ENCODE measurements around the gene LBX2.
"Not testable (repeated sequence)": the region's sequence is repeated elsewhere in the genome, so short reads cannot be mapped to it uniquely, and the experiment has no call there.

The LBX2 gene

DNA sequence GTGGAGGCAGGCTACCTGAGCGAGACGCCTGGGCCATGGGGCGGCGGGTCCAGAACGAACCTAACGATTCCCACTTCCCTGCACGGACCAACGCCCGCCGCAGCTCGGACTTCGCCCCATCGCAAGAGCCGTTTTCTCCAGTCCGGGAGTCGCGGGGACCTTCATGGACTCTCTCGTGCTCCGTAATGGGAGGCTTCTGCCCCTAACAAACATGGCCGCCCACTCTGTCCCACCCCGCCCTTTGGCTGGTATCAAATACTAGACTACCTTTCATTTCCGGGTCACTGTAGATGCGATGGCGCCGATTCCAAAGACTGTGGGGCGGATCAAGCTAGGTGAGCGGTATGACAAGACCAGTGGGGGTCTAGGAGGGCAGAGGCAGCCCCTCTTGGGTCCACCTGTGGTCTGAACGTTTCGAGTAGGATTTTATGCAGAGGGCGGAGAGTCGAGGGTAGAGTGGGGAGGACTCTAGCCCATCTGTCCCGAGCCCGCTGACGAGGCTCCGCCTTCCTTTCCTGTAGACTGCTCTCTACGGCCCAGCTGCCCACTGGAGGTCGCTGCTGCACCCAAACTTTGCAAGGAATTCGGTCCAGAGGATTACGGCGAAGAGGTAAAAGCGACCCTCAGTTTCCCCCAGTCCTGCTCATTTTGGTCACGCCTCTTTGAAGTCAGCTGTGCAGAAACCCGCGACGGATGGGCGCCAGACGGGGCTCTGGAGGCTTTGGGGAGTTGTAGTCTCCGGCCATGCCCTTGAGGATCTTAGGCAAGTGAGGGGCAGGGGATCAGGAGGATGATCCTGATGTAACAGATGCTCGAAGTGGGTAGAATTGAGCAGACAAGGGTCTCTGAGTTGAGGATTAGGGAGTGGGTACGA lies 16.4 kb downstream of the LBX2 start, which contains the start of the genes CCDC142 and TTC31:
Gene CCDC142 (minus strand): TSS at position 198 of the 874 bp plus-strand sequence. CDS start 161 bp downstream, at position 37.
Gene TTC31 (plus strand): TSS at position 281 of the 874 bp plus-strand sequence. CDS start 15 bp downstream, at position 296.
- DNase-seq (ENCODE audit: low spot score) = peak; percentile 97

DNA sequence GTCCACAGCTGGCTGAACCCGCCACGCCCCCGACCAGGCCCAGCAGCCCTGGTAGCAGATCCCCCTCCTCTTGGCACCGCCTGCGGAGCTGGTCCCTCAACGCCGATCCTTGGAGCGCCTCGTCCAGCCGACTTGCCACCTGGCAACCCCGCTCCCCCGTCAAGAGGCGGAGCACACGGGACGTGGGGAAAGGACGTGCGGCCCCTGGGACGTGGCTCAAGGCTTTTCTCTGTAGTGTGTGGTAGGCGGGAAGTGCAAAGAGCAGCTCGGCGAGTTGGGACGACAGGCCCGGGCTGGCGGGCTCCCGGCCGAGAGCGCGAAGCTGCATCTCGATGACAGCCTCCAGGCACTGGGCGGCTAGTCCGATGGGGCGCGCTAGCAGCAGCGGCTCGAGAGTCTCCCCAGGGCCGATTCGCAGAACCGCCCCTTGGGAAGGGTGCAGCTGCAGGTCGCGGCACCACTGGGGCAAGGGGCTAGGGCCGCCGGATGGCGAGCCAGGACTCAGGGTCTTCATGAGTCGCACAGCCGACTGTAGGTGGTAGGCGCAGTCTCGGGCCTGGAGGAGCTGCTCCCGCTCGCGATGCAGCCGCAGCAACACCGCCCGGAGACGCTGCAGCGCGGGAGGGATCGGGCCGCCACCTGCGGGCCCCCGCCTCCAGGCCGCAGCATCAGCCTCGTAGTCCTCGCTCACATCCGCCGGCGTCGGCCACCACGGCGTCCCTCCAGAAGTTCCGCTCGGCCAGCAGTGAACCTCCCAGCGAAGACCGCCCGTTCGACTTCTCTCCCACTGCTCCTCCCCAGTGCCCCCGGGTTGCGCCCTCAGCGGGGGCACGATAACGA lies 17.2 kb downstream of the LBX2 start:
- no peak for DNase-seq (ENCODE audit: low spot score)

DNA sequence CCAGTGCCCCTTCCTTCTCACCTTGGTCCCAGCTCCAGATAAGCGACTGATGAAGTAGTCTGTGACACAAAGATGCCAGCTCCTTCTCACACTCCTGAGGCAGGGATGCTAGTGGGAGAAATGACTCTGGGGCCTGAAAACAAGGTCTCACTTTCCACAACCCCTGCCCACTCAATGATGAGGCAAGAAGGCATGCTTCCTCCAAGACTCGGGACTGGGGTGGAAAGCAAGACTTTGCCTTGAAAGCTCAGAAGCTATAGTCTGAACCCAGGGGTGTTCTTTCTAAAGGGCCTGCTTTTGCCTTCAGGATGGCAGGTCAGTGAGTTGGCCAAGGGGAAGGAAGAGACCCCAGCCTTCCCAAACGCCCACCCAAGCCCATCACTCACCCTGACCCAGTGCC lies 18.0 kb downstream of the LBX2 start:
- DNase-seq (ENCODE audit: low spot score) = no peak

DNA sequence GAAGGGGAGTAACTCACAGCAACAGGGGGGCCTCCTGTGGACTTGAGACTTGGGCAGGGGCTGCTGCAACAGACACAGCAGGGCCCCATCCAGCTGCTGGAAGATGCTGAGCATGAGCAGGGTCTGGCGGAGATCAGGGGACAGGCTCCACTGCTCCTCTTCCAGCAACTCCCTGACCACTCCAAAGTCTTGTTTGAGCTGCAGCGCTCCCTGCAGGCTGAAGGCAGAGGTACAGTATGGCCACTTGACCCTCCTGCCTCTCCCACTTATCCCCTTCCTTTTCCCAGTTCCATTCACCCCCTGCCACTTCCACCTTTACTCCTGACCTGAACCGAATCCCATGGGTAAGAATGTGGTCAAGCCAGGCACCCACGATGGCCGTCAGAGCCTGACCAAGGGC lies 24.5 kb downstream of the LBX2 start:
- no peak for DNase-seq (ENCODE audit: low spot score)

DNA sequence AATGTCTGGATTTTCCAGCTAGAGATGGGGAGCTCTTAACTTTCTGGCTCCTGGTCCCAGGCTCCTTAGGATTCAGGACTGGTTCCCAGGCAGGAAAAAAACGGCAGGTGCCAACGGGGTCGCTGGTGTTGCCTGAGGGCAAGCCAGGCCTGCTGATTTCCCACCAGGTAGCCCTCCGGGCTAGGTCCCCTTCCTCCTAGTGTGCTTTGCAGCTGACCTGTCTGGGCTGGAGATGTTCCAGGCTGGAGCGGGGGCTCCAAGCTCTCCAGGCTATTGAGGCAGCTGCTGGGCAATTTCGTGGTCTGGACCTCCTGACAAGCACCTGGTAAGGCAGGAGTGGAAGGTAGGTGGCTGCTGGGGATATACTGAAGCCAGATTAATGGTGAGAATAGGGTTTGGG lies 24.9 kb downstream of the LBX2 start:
- DNase-seq (ENCODE audit: low spot score) = no peak

DNA sequence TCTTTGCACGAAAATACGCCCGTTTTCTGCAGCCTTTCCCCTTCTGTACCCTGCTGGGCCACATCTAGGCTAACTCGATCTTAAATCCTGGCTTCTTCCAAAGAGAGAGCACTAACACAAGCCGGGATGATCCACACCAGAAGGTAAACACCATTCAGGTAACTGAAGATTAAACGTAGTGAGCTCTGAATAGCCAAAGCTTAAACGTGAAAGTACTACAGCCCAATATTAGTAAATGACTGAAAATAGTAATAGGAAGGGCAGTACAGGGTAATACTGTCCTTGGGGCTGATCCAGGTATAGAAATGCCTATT lies 26.5 kb downstream of the LBX2 start:
- no peak for DNase-seq (ENCODE audit: low spot score)

DNA sequence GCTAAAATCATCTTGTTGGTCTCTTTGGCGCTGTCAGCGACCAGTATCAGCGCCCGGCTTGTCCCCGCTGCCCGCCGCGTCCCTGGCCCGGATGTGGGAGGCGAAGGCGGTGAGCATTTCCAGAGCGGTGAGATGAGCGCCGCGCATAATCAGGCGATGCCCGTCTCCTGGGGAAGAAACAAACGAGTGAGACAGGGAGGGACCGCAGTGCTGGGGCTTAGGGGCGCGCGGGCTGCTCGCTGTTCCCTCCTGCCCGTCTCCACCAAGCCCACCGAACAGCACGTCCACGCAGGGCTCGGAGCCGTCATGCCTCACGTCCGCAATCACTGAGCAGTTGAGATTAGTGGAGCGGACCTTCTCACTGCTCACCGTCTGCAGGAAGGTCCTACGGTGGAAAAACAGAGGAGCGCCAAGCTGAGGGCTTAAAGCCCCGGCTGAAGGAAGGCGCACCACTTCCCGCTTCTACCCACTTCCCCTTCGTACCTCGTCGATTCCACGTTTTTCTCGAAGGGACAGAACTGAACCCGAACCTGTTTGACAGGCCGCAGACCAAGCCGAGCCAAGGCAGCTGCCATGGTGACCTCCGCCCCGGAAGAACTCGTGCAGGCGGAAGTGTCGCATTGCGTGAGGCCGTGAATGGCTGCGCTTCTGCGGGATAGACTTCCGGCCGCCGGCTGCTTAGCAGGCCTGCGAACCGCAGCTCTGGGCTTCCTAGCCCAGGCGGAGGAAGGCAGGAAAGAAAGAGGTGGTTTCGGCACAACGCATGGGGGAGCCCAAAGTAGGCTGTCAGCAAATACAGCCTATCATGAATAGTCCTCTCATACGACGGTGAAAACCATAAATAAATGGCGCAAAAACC lies 27.1 kb downstream of the LBX2 start, which contains the start of gene MRPL53:
Gene MRPL53 (minus strand): TSS at position 595 of the 859 bp plus-strand sequence. CDS start 20 bp downstream, at position 575.
- peak; percentile 95 for DNase-seq (ENCODE audit: low spot score)

DNA sequence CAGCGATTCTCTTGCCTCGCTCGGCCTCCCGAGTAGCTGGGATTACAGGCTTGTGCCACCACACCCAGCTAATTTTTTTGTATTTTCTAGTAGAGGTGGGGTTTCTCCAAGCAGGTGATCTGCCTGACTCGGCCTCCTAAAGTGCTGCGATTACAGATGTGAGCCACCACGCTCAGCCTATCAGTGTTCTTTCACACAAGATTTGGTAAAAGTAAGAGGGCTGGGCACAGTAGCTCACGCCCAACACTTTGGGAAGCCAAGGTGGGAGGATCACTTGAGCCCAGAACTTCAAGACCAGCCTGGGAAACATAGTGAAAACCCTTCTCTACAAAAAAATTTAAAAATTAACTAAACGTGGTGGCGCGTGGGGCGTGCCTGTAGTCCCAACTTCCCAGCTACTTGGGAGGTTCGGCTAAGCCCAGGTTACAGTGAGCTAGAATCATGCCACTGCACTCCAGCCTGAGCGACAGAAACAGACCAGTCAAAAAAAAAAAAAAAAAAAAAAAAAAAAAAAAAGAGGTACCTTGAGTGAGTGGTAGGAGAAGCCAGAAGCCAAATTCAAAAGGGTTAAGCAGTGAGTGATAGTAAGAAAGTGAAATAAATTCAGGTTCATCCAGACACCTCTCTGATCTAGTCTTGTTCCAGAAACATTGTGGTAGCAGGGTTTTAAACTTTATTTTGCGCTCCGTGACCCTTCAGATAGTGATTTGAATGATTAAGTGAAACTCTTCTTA lies 27.9 kb downstream of the LBX2 start:
- no peak for DNase-seq (ENCODE audit: low spot score)

DNA sequence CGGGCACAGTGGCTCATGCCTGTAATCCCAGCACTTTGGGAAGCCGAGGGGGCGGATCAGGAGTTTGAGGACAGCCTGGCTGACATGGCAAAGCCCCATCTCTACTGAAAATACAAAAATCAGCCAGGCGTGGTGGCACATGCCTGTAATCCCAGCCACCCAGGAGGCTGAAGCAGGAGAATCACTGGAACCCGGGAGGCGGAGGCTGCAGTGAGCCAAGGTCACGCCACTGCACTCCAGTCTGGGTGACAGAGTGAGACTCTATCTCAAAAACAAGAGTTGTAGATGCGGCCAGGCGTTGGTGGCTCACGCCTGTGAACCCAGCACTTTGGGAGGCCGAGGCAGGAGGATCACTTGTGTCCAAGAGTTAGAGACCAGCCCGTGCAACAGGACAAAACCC lies 28.7 kb downstream of the LBX2 start:
- DNase-seq (ENCODE audit: low spot score) = not testable (repeated sequence)

DNA sequence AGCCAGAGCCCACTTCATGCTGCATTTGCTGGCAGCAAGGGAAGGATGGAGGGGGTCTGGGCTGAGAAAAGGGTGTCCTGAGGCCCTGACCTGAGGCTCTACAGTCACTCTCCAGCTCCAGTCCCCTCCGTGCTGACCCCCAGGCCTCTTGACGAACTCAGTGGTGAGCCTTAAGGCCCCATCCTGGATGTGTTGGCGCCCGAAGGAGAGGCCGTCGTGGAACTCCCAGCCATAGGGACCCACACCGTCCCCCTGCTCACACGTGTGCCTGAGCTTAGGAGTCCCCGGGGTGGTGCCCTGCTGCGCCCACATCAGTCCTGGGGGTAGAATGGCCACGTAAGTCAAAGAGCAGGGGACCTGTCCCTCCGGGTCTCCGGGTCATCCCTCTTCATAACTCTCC lies 35.0 kb downstream of the LBX2 start:
- no peak for DNase-seq (ENCODE audit: low spot score)

DNA sequence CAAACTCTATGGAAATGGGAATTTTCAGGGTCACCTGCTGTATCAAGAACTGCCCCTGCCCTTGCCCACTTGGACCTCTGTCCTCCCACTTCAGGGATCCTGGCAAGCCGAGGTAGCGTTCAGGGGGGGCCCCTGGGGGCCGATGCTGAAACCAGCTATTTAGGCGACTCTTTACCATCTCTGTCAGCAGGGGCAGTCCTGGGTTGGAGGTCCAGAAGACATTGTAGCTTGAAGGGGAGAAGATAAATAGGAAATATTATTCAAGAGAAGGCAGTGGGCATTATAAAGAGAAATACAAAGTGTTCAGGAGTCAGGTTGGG lies 36.7 kb downstream of the LBX2 start:
- DNase-seq (ENCODE audit: low spot score) = no peak

DNA sequence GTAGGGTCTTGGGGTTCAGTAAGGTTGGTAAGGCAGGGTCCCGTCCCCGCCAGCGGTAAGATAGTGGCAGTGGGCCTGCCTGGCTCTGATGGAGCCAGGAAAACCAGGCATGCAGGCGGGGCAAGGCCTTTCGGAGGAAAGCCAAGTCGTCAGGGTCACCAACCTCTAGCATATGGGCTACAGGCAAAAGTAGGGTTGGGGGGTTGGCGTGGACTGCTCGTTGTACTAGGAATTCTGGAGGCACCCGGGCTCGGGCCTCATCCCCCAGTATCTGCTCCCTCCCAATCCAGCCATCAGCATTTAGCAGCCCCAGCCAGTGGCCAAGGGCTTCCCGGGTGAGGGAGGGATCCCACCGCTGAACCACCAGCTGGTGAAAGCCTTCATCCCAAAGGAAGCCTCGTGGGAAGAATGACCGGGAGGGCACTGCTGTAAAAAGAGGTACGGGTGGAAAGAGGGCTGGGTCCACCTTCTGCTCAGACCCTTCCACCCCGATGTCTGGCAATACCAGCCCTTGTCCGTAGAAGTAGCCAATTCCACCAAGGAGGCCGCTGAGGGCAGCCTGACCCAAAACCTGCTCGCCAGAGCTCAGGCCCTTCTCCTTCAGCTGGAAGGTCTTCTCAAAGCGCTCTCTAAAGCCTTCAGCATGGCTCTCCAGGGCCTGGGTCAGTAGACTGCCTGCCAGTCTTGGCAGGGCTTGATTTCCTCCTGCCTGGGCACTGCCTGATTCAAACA lies 37.2 kb downstream of the LBX2 start:
- DNase-seq (ENCODE audit: low spot score) = no peak

DNA sequence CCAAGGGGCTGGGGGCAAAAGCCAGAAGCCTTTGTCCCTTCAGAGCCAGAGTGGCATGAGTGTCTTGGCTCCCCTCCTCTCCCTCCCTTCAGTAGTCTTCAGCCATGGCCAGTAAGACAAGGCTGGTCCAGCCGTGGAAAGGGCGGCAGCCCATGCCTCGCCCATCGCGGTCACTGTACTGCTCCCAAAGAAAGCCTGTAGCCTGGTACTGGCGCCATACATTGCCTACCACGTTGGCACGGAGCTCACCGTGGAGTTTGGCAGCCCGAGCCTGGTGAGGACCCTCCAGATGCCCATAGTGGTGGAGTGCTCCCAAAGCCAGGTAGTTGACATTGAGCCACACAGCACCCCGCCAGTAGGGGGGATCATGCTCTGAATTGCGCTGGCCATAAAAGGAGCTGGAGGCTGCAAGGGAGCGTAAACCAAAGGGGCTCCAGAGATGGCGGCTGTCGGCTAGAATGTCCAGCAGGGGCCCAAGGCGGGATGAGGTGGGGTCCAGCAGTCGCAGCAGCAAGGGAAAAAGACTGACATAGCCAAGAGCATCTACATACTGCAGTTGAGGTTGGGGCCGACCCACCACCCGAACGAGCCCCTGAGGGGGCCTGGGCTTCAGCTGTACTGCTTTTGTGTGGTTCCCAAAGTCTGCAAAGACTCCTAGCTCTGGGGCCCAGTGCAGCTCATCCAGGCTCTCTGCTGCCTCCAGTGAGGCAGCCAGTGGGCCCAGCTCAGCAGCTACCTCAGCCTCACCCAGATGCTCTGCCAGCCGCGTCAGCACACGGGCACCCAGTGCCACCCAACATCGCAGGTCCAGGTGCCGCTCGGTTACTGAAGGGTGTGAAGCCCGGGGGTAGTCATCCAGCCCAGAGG lies 38.0 kb downstream of the LBX2 start:
- DNase-seq (ENCODE audit: low spot score) = no peak

DNA sequence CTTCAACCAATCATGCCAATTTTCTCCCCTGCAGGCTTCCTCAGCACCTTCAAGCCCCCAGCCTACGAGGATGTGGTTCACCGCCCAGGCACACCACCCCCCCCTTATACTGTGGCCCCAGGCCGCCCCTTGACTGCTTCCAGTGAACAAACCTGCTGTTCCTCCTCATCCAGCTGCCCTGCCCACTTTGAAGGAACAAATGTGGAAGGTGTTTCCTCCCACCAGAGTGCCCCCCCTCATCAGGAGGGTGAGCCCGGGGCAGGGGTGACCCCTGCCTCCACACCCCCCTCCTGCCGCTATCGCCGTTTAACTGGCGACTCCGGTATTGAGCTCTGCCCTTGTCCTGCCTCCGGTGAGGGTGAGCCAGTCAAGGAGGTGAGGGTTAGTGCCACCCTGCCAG lies 39.2 kb downstream of the LBX2 start:
- DNase-seq (ENCODE audit: low spot score) = not testable (repeated sequence)

DNA sequence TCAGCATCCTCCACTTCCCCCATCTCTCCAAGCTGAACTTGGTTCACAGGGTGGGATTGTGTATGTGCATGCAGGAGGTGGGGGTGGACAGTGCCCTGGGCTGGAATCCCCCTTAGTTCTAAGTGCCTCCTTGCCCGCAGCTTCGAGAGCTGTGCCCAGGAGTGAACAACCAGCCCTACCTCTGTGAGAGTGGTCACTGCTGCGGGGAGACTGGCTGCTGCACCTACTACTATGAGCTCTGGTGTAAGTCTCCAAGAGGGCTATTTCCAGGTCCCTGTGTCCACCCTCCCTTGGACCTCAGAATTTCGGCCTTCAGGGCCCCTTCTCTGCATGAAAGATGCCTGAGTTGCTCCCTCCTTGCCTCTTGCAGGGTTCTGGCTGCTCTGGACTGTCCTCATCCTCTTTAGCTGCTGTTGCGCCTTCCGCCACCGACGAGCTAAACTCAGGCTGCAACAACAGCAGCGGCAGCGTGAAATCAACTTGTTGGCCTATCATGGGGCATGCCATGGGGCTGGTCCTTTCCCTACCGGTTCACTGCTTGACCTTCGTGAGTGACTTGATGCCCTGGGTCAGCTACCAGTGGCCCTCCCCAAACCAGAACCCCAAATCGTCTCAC lies 39.8 kb downstream of the LBX2 start:
- DNase-seq (ENCODE audit: low spot score) = not testable (repeated sequence)

DNA sequence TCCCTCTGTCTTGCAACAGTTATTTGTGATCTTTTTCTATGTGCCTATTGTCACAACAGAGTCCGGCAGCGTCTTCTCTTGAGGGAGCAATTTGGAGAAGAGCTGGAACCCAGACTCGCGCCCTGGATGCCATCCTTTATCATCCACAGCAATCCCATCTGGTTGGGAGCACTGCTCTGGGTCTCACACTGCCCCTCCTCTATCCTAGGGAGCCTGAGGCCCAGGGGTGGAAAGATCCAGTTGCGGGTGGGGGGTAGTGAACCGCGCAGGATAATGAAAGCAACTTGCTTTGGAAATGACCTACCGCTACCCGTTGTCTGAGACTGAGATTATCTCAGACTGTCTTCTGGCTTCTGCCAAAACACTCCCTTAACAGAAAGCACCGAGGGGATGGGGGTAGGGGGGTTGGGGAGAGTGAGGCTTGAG lies 40.5 kb downstream of the LBX2 start:
- DNase-seq (ENCODE audit: low spot score) = no peak

DNA sequence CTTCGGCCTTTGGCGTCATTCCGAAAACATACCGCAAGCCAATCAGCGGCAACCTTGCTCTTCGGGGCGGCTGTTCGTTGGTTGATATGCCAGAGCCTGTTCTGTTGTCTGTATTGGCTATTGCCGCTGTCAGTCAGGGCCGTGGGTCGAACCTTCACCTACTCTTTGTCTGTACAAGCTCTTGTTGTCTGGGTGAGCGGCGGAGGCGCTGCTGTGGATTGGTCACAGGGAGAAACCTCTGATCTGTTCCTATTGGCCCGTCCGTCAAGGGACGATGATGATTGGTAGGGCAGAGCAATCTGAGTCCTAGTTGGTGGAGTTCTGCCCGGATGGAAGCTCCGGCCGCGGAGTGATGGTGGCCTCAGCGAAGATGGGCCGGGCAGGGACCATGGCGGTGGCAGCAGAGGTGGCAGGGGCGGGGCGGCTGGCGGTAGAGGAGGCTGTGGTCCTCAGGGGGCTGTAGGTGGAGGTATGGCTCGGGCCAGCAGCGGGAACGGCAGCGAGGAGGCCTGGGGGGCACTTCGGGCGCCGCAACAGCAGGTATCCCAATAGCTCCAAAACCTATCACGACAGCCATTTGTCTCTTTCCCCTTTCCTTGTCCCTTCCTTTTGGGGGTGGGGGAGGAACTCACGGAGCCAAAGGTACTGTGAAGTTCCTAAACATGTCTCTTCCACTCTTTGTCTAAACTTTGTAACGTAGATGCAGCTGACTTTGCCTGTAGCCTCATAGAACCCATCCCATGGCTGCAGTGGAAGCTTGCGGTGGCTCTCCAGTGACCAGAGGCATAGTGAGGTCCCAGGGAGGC lies 41.1 kb downstream of the LBX2 start, which contains the start of gene WBP1:
Gene WBP1 (plus strand): TSS at position 307 of the 806 bp plus-strand sequence. CDS start 165 bp downstream, at position 472.
- DNase-seq (ENCODE audit: low spot score) = peak; percentile 100

DNA sequence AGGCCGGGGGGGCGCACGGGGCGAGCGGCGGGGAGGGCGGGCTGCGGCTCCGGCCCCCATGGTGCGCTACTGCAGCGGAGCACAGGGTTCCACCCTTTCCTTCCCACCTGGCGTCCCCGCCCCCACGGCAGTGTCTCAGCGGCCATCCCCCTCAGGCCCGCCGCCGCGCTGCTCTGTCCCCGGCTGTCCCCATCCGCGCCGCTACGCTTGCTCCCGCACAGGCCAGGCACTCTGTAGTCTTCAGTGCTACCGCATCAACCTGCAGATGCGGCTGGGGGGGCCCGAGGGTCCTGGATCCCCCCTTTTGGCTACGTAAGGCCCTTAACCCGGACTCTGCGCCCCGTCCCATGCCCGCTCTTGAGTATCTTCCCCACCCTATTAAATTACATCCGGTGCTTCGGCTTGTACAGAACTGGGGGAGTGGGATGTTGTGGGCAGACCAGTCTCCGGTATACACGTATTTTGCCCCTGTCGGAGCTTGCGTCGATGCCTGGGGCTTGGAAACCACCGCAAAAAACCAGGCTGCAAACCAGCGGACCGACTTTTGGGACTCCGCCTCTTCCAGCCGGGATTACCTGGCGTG lies 41.8 kb downstream of the LBX2 start:
- no peak for DNase-seq (ENCODE audit: low spot score)
